ENCODE results near the gene METTL25. TPM values are rescaled to one million over a fixed set of nuclear protein-coding genes. Genes with fewer than 3 reads are reported as not detected.
"Not testable (repeated sequence)": the region's sequence is repeated elsewhere in the genome, so short reads cannot be mapped to it uniquely, and the experiment has no call there.

METTL25 gene
- total RNA-seq, result 10 to 100 TPM; 11.8 to 11.9 TPM
- 18.8 to 20.3 reads per million in 2 donors for total RNA-seq

- peak within 1 kb of the TSS; percentile 100 for H3K27ac Mint-ChIP-seq
- H3K36me3 Mint-ChIP-seq (ENCODE audit: low read depth), result peaks cover 5% of the 10 kb centered on the region
- peak; percentile 94 to 97 (median 95) for DNase-seq
- peak; percentile 93 for ATAC-seq
- H3K27me3 Mint-ChIP-seq, result no peaks in the 10 kb centered on the region
- H3K4me3 Mint-ChIP-seq, result peak within 1 kb of the TSS; percentile 99
- peaks cover 37% of the 10 kb centered on the region for H3K4me1 Mint-ChIP-seq
- H3K9me3 ChIP-seq (ENCODE audit: control insufficient read depth, low read length, poor library complexity, severe bottlenecking), result no peaks in the 10 kb centered on the region
Observed at GRCh38 chr12:82358200-82359114, at the start of gene METTL25, which contains the start of gene CCDC59. Gene METTL25 (plus strand): TSS chr12:82358529. CDS start chr12:82358566, 37 bp downstream. Gene CCDC59 (minus strand): TSS chr12:82358387. CDS start chr12:82358376, 11 bp downstream.

- no peak for ATAC-seq
- Mint-ChIP-seq H3K4me3 (no peak overlapping the region), H3K27me3 (peaks cover 13% of the 10 kb centered on the region), H3K27ac (no peak overlapping the region), H3K4me1 (no peaks in the 10 kb centered on the region), H3K36me3 (ENCODE audit: low read depth) (no peaks in the 10 kb centered on the region)
- no peak for DNase-seq
- no peaks in the 10 kb centered on the region for H3K9me3 ChIP-seq (ENCODE audit: control insufficient read depth, low read length, poor library complexity, severe bottlenecking)
Observed at GRCh38 chr12:82314406-82314892, 43.9 kb upstream of the METTL25 start.

GRCh38 chr12:82319276-82319675 is 39.1 kb upstream of the METTL25 start:
- Mint-ChIP-seq H3K27me3 (peaks cover 18% of the 10 kb centered on the region), H3K4me3 (no peak overlapping the region), H3K36me3 (ENCODE audit: low read depth) (peaks cover under 1% of the 10 kb centered on the region), H3K4me1 (no peaks in the 10 kb centered on the region), H3K27ac (no peak overlapping the region)
- H3K9me3 ChIP-seq (ENCODE audit: control insufficient read depth, low read length, poor library complexity, severe bottlenecking), result no peaks in the 10 kb centered on the region
- ATAC-seq (no peak), DNase-seq (no peak)

- Mint-ChIP-seq H3K4me1 (no peaks in the 10 kb centered on the region), H3K36me3 (ENCODE audit: low read depth) (peaks cover 3% of the 10 kb centered on the region), H3K27me3 (peaks cover 10% of the 10 kb centered on the region), H3K27ac (no peak overlapping the region), H3K4me3 (no peak overlapping the region)
- DNase-seq (no peak), ATAC-seq (no peak)
- H3K9me3 ChIP-seq (ENCODE audit: control insufficient read depth, low read length, poor library complexity, severe bottlenecking), result no peaks in the 10 kb centered on the region
Observed at GRCh38 chr12:82325540-82326336, 32.6 kb upstream of the METTL25 start.

GRCh38 chr12:82326905-82327503 is 31.3 kb upstream of the METTL25 start:
- H3K4me1 Mint-ChIP-seq, result no peaks in the 10 kb centered on the region
- no peak for ATAC-seq
- peaks cover 10% of the 10 kb centered on the region for H3K27me3 Mint-ChIP-seq
- H3K27ac Mint-ChIP-seq, result no peak overlapping the region
- DNase-seq, result no peak
- no peaks in the 10 kb centered on the region for H3K9me3 ChIP-seq (ENCODE audit: control insufficient read depth, low read length, poor library complexity, severe bottlenecking)
- H3K4me3 Mint-ChIP-seq, result no peak overlapping the region
- peaks cover 3% of the 10 kb centered on the region for H3K36me3 Mint-ChIP-seq (ENCODE audit: low read depth)

- H3K36me3 Mint-ChIP-seq (ENCODE audit: low read depth), result peaks cover 3% of the 10 kb centered on the region
- H3K27me3 Mint-ChIP-seq, result peaks cover 10% of the 10 kb centered on the region
- no peaks in the 10 kb centered on the region for H3K9me3 ChIP-seq (ENCODE audit: control insufficient read depth, low read length, poor library complexity, severe bottlenecking)
- H3K4me3 Mint-ChIP-seq, result no peak overlapping the region
- DNase-seq (no peak), ATAC-seq (no peak)
- no peaks in the 10 kb centered on the region for H3K4me1 Mint-ChIP-seq
- no peak overlapping the region for H3K27ac Mint-ChIP-seq
Observed at GRCh38 chr12:82327861-82328260, 30.5 kb upstream of the METTL25 start.

GRCh38 chr12:82329508-82329907 is 28.8 kb upstream of the METTL25 start:
- peaks cover 10% of the 10 kb centered on the region for H3K27me3 Mint-ChIP-seq
- H3K27ac Mint-ChIP-seq, result no peak overlapping the region
- DNase-seq (no peak), ATAC-seq (no peak)
- no peaks in the 10 kb centered on the region for H3K4me1 Mint-ChIP-seq
- no peaks in the 10 kb centered on the region for H3K9me3 ChIP-seq (ENCODE audit: control insufficient read depth, low read length, poor library complexity, severe bottlenecking)
- H3K36me3 Mint-ChIP-seq (ENCODE audit: low read depth), result no peaks in the 10 kb centered on the region
- no peak overlapping the region for H3K4me3 Mint-ChIP-seq

- no peak for ATAC-seq
- Mint-ChIP-seq H3K4me1 (peaks cover 2% of the 10 kb centered on the region), H3K36me3 (ENCODE audit: low read depth) (peaks cover 2% of the 10 kb centered on the region), H3K4me3 (no peak overlapping the region), H3K27ac (peak overlapping the region; percentile 11), H3K27me3 (no peaks in the 10 kb centered on the region)
- DNase-seq, result no peak
- H3K9me3 ChIP-seq (ENCODE audit: control insufficient read depth, low read length, poor library complexity, severe bottlenecking), result no peaks in the 10 kb centered on the region
Observed at GRCh38 chr12:82350161-82350560, 8.2 kb upstream of the METTL25 start.

- H3K27ac Mint-ChIP-seq, result peak overlapping the region; percentile 19
- H3K36me3 Mint-ChIP-seq (ENCODE audit: low read depth), result peaks cover 2% of the 10 kb centered on the region
- no peak overlapping the region for H3K4me3 Mint-ChIP-seq
- H3K27me3 Mint-ChIP-seq, result no peaks in the 10 kb centered on the region
- ATAC-seq, result peak; percentile 14
- no peak for DNase-seq
- H3K9me3 ChIP-seq (ENCODE audit: control insufficient read depth, low read length, poor library complexity, severe bottlenecking), result no peaks in the 10 kb centered on the region
- peaks cover 4% of the 10 kb centered on the region for H3K4me1 Mint-ChIP-seq
Observed at GRCh38 chr12:82351390-82351789, 6.9 kb upstream of the METTL25 start.

GRCh38 chr12:82357340-82357739 is 989 bp upstream of the METTL25 start:
- Mint-ChIP-seq H3K27me3 (no peaks in the 10 kb centered on the region), H3K27ac (peak overlapping the region; percentile 100), H3K36me3 (ENCODE audit: low read depth) (peaks cover 6% of the 10 kb centered on the region), H3K4me3 (peak overlapping the region; percentile 99), H3K4me1 (peaks cover 30% of the 10 kb centered on the region)
- H3K9me3 ChIP-seq (ENCODE audit: control insufficient read depth, low read length, poor library complexity, severe bottlenecking), result no peaks in the 10 kb centered on the region
- ATAC-seq, result no peak
- no peak for DNase-seq

- H3K9me3 ChIP-seq (ENCODE audit: control insufficient read depth, low read length, poor library complexity, severe bottlenecking), result no peaks in the 10 kb centered on the region
- Mint-ChIP-seq H3K4me1 (peaks cover 35% of the 10 kb centered on the region), H3K36me3 (ENCODE audit: low read depth) (peaks cover 8% of the 10 kb centered on the region), H3K4me3 (peak overlapping the region; percentile 99), H3K27me3 (no peaks in the 10 kb centered on the region), H3K27ac (peak overlapping the region; percentile 100)
- no peak for DNase-seq
- ATAC-seq, result no peak
Observed at GRCh38 chr12:82357845-82358199, 507 bp upstream of the METTL25 start.

- DNase-seq, result no peak
- H3K36me3 Mint-ChIP-seq (ENCODE audit: low read depth), result peaks cover 5% of the 10 kb centered on the region
- peak overlapping the region; percentile 99 for H3K4me3 Mint-ChIP-seq
- H3K4me1 Mint-ChIP-seq, result peaks cover 37% of the 10 kb centered on the region
- no peaks in the 10 kb centered on the region for H3K9me3 ChIP-seq (ENCODE audit: control insufficient read depth, low read length, poor library complexity, severe bottlenecking)
- peak overlapping the region; percentile 100 for H3K27ac Mint-ChIP-seq
- ATAC-seq, result no peak
- no peaks in the 10 kb centered on the region for H3K27me3 Mint-ChIP-seq
Observed at GRCh38 chr12:82359115-82359478, 768 bp downstream of the METTL25 start.

GRCh38 chr12:82360834-82361233 is 2.5 kb downstream of the METTL25 start:
- not testable (repeated sequence) for H3K9me3 ChIP-seq (ENCODE audit: control insufficient read depth, low read length, poor library complexity, severe bottlenecking); DNase-seq; H3K27me3 Mint-ChIP-seq; H3K4me3 Mint-ChIP-seq; ATAC-seq; H3K27ac Mint-ChIP-seq; H3K36me3 Mint-ChIP-seq (ENCODE audit: low read depth)
- peaks cover 38% of the 10 kb centered on the region for H3K4me1 Mint-ChIP-seq
